ENCODE data around the gene MAN1A1.
"Not testable (repeated sequence)": the region's sequence is repeated elsewhere in the genome, so short reads cannot be mapped to it uniquely, and the experiment has no call there.

MAN1A1 gene

GRCh38 chr6:119349361-119350201 is at the start of gene MAN1A1:
TSS of gene MAN1A1 (minus strand) at chr6:119349761. CDS start at chr6:119349065, 696 bp downstream.
- in situ Hi-C loops (cut with MboI; ENCODE audit: low pct_unique_long_range_greater_than_20kb, low sequenced_read_pairs, unreplicated experiment), result loop anchor here (10.0 to 25.0 kb wide), 3 partner anchors 195 to 613 kb away; no protein-coding TSS in a partner anchor
- peak; percentile 98 for DNase-seq (ENCODE audit: low spot score)
- TF ChIP-seq, protein P1, sequence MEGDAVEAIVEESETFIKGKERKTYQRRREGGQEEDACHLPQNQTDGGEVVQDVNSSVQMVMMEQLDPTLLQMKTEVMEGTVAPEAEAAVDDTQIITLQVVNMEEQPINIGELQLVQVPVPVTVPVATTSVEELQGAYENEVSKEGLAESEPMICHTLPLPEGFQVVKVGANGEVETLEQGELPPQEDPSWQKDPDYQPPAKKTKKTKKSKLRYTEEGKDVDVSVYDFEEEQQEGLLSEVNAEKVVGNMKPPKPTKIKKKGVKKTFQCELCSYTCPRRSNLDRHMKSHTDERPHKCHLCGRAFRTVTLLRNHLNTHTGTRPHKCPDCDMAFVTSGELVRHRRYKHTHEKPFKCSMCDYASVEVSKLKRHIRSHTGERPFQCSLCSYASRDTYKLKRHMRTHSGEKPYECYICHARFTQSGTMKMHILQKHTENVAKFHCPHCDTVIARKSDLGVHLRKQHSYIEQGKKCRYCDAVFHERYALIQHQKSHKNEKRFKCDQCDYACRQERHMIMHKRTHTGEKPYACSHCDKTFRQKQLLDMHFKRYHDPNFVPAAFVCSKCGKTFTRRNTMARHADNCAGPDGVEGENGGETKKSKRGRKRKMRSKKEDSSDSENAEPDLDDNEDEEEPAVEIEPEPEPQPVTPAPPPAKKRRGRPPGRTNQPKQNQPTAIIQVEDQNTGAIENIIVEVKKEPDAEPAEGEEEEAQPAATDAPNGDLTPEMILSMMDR (IDR thresholded peaks at IDR 0.05; ENCODE audit: extremely low read depth, insufficient read depth, missing control alignments), result peak; percentile 33

DNA sequence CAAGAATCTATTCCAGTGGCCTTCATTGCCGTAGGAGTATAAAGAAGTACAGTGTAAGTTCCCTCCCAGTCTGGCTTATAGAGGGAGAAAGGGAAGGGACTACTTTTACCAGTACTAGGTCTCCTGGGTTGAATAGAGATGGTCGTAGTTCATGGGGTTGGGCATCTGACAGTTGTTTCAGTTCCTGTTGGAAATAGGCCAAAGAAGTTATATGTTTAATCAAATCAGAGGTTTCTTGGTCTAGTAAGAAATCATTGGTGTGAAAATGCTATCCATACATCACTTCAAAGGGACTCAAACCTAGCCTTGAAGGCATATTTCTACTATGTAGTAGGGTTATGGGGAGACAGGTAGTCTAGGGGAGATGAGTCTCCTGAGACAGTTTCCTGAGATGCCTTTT is 45.6 kb upstream of the MAN1A1 start:
- in situ Hi-C loops (cut with MboI; ENCODE audit: low pct_unique_long_range_greater_than_20kb, low sequenced_read_pairs, unreplicated experiment), result no loop called here
- DNase-seq (ENCODE audit: low spot score), result no peak
- TF ChIP-seq, protein P1 (IDR thresholded peaks at IDR 0.05; ENCODE audit: extremely low read depth, insufficient read depth, missing control alignments), result no peak

DNA sequence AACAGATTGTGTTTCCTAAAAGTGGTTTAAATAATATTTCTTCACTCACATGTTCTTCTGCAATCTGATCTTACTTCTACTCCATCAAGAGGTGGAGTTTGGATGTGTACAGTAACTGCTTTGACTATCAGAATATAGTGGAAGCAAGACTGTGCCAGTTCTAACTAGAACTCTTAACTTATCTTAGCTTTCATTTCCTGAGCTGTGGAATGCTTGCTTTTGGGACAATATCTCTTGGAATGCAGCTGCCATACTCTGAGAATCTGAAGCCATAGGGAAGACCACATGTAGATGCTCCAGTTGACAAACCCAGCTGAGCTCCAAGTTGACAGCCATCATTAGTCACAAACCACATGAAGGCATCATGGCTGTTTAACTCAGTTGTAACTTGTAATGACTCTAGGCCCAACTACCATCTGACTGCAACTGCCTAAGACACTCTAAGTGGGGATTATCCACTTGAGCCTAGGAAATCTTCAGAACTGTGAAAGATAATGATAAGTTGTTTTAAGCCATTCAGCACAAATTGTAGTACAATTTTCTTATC is 40.8 kb upstream of the MAN1A1 start:
- in situ Hi-C loops (cut with MboI; ENCODE audit: low pct_unique_long_range_greater_than_20kb, low sequenced_read_pairs, unreplicated experiment), result no loop called here
- TF ChIP-seq, protein P1 (IDR thresholded peaks at IDR 0.05; ENCODE audit: extremely low read depth, insufficient read depth, missing control alignments), result no peak
- no peak for DNase-seq (ENCODE audit: low spot score)

DNA sequence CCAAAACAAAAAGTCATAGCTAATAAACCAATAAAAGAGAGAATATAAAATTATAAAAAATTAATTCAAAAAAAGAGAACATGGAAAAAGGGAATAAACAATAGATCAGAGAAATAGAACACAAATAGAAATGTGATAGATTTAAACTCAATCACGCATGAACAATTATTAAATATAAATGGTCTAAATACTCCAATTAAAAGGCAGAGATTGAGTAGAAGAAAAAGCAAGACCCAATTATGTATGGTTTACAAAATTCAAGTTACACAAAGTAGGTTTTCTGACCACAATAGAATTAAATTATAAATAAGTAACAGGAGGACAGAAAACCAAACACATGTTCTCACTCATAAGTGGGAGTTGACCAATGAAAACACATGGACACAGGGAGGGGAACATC is 36.4 kb upstream of the MAN1A1 start:
- no peak for DNase-seq (ENCODE audit: low spot score)
- TF ChIP-seq, protein P1 (IDR thresholded peaks at IDR 0.05; ENCODE audit: extremely low read depth, insufficient read depth, missing control alignments), result no peak
- in situ Hi-C loops (cut with MboI; ENCODE audit: low pct_unique_long_range_greater_than_20kb, low sequenced_read_pairs, unreplicated experiment), result no loop called here

- TF ChIP-seq, protein P1 (IDR thresholded peaks at IDR 0.05; ENCODE audit: extremely low read depth, insufficient read depth, missing control alignments), result no peak
- no peak for DNase-seq (ENCODE audit: low spot score)
- in situ Hi-C loops (cut with MboI; ENCODE audit: low pct_unique_long_range_greater_than_20kb, low sequenced_read_pairs, unreplicated experiment), result no loop called here
Observed at GRCh38 chr6:119384444-119384843, 34.9 kb upstream of the MAN1A1 start.

GRCh38 chr6:119379809-119380208 is 30.2 kb upstream of the MAN1A1 start:
- TF ChIP-seq, protein P1 (IDR thresholded peaks at IDR 0.05; ENCODE audit: extremely low read depth, insufficient read depth, missing control alignments), result no peak
- DNase-seq (ENCODE audit: low spot score), result no peak

DNA sequence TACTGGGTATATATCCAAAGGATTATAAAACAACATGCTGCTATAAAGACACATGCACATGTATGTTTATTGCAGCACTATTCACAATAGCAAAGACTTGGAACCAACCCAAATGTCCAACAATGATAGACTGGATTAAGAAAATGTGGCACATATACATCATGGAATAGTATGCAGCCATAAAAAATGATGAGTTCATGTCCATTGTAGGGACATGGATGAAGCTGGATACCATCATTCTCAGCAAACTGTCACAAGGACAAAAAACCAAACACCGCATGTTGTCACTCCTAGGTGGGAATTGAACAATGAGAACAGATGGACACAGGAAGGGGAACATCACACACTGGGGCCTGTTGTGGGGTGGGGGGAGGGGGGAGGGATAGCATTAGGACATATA is 27.5 kb upstream of the MAN1A1 start:
- in situ Hi-C loops (cut with MboI; ENCODE audit: low pct_unique_long_range_greater_than_20kb, low sequenced_read_pairs, unreplicated experiment); DNase-seq (ENCODE audit: low spot score): not testable (repeated sequence)

More at GRCh38 chr6:119379809-119380208, 30.2 kb upstream of the MAN1A1 start:
- in situ Hi-C loops (cut with MboI; ENCODE audit: low pct_unique_long_range_greater_than_20kb, low sequenced_read_pairs, unreplicated experiment), result no loop called here
